ENCODE results near the gene PTPRK. TPM values are rescaled to one million over a fixed set of nuclear protein-coding genes. Genes with fewer than 3 reads are reported as not detected.

The PTPRK gene
- total and polyA plus RNA-seq, 10 of the 15 experiments (the other 5 are each of a cell fraction or from before 2014, with no cell fraction given): 0.23 to 1.9 (median 0.55) TPM

- H3K9ac ChIP-seq (ENCODE audit: control insufficient read depth, insufficient read depth, low read length): no peak overlapping the region
- DNase-seq (ENCODE audit: low read depth, low spot score): no peak
- no peaks in the 10 kb centered on the region for H3K27me3 ChIP-seq (replicated peaks in 1 of 2; ENCODE audit: control insufficient read depth in 2 of 2, insufficient read depth in 2 of 2, low read length in 1 of 2)
- no TSS peak for BruUV-seq (replicated peaks)
- WGBS (ENCODE audit: insufficient coverage, insufficient replicate concordance, low lambda C conversion rate, missing lambda C conversion rate): 65% methylated on average over 4 of the region's 4 CpGs
- CTCF ChIA-PET: no interaction called here
- no peaks in the 10 kb centered on the region for H3K36me3 ChIP-seq (ENCODE audit: control insufficient read depth in 2 of 2, insufficient read depth in 2 of 2, low read length in 1 of 2)
- no peak overlapping the region for H3K4me2 ChIP-seq (ENCODE audit: control insufficient read depth, insufficient read depth)
- H3K27ac ChIP-seq (ENCODE audit: control insufficient read depth, insufficient read depth): no peak overlapping the region
- intact Hi-C loops (cut with micrococcal nuclease; ENCODE audit: unreplicated experiment): loop anchor here (5.0 kb wide), 1 partner anchor 97 kb away; no protein-coding TSS in a partner anchor
- FAIRE-seq: no peak
- POLR2A ChIA-PET: no interaction called here
- no peak overlapping the region for H2AFZ ChIP-seq (ENCODE audit: control insufficient read depth, low read depth, low read length)
- no peaks in the 10 kb centered on the region for H3K9me3 ChIP-seq (replicated peaks; ENCODE audit: control insufficient read depth, insufficient read depth, low read length)
- in situ Hi-C loops (cut with MboI): no loop called here
- no peak for ATAC-seq
- RAD21 ChIA-PET (ENCODE audit: unreplicated experiment): no interaction called here
- no peaks in the 10 kb centered on the region for H3K4me1 ChIP-seq (ENCODE audit: control insufficient read depth, insufficient read depth, low read length)
- no peaks in the 10 kb centered on the region for H4K20me1 ChIP-seq (ENCODE audit: control insufficient read depth, insufficient read depth)
- no peak overlapping the region for H3K4me3 ChIP-seq
- SMC1A ChIA-PET (ENCODE audit: uncharacterized antibody, unreplicated experiment): no interaction called here
- H3K79me2 ChIP-seq (ENCODE audit: control insufficient read depth, insufficient read depth, low read length): no peaks in the 10 kb centered on the region
- TF ChIP-seq ZNF384 (IDR thresholded peaks at IDR 0.05; ENCODE audit: borderline replicate concordance, low read depth, low read length): no peak
- TF ChIP-seq SMC3 (IDR thresholded peaks at IDR 0.05; ENCODE audit: borderline replicate concordance, low read length): no peak
- no peak for TF ChIP-seq CEBPZ (IDR thresholded peaks at IDR 0.05; ENCODE audit: low read depth, low read length)
- TF ChIP-seq NFYA (IDR thresholded peaks at IDR 0.05; ENCODE audit: borderline replicate concordance, low read depth, low read length): no peak
- no peak for TF ChIP-seq MXI1 (IDR thresholded peaks at IDR 0.05; ENCODE audit: low read depth, low read length)
- TF ChIP-seq, protein P1, sequence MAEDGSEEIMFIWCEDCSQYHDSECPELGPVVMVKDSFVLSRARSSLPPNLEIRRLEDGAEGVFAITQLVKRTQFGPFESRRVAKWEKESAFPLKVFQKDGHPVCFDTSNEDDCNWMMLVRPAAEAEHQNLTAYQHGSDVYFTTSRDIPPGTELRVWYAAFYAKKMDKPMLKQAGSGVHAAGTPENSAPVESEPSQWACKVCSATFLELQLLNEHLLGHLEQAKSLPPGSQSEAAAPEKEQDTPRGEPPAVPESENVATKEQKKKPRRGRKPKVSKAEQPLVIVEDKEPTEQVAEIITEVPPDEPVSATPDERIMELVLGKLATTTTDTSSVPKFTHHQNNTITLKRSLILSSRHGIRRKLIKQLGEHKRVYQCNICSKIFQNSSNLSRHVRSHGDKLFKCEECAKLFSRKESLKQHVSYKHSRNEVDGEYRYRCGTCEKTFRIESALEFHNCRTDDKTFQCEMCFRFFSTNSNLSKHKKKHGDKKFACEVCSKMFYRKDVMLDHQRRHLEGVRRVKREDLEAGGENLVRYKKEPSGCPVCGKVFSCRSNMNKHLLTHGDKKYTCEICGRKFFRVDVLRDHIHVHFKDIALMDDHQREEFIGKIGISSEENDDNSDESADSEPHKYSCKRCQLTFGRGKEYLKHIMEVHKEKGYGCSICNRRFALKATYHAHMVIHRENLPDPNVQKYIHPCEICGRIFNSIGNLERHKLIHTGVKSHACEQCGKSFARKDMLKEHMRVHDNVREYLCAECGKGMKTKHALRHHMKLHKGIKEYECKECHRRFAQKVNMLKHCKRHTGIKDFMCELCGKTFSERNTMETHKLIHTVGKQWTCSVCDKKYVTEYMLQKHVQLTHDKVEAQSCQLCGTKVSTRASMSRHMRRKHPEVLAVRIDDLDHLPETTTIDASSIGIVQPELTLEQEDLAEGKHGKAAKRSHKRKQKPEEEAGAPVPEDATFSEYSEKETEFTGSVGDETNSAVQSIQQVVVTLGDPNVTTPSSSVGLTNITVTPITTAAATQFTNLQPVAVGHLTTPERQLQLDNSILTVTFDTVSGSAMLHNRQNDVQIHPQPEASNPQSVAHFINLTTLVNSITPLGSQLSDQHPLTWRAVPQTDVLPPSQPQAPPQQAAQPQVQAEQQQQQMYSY (CRISPR knock-in tag; IDR thresholded peaks at IDR 0.05): no peak
- no peak for TF ChIP-seq KDM1A (IDR thresholded peaks at IDR 0.05; ENCODE audit: borderline replicate concordance)
- TF ChIP-seq ZNF274 (IDR thresholded peaks at IDR 0.05; ENCODE audit: insufficient read depth, insufficient read length): no peak
- TF ChIP-seq SUPT20H (IDR thresholded peaks at IDR 0.05; ENCODE audit: borderline replicate concordance, control insufficient read depth, low read depth, low read length): no peak
- no peak for TF ChIP-seq TARDBP (IDR thresholded peaks at IDR 0.05; ENCODE audit: borderline replicate concordance)
- no peak for TF ChIP-seq JUNB (IDR thresholded peaks at IDR 0.05)
- no peak for TF ChIP-seq E2F4 (IDR thresholded peaks at IDR 0.05; ENCODE audit: low read depth, low read length)
- no peak for TF ChIP-seq ELK1 (IDR thresholded peaks at IDR 0.05; ENCODE audit: low read depth, low read length)
Observed at GRCh38 chr6:127954082-127954481, 566.3 kb downstream of the PTPRK start.

Measured in GM12878 (cell line).